NCI-H1092 (cell line): Measurements from ENCODE around the gene TMEM131L.
"Not testable (repeated sequence)": the region's sequence is repeated elsewhere in the genome, so short reads cannot be mapped to it uniquely, and the experiment has no call there.

Source experiments
- DNase-seq: peaks from one replicate; lab custom pipeline; 2025; lab: John Stamatoyannopoulos, UW

The TMEM131L gene

GRCh38 chr4:153499005-153499404 lies 32.8 kb downstream of the TMEM131L start:
- no peak for DNase-seq

- no peak for DNase-seq
Observed at GRCh38 chr4:153501578-153501977, 35.4 kb downstream of the TMEM131L start.

- no peak for DNase-seq
Observed at GRCh38 chr4:153502584-153502983, 36.4 kb downstream of the TMEM131L start.

GRCh38 chr4:153506341-153507309 lies 40.5 kb downstream of the TMEM131L start:
- no peak for DNase-seq

- no peak for DNase-seq
Observed at GRCh38 chr4:153507310-153508073, 41.3 kb downstream of the TMEM131L start.

GRCh38 chr4:153509212-153509611 lies 43.1 kb downstream of the TMEM131L start:
- DNase-seq = not testable (repeated sequence)

GRCh38 chr4:153509724-153510123 lies 43.6 kb downstream of the TMEM131L start:
- DNase-seq = no peak

- no peak for DNase-seq
Observed at GRCh38 chr4:153510252-153511001, 44.3 kb downstream of the TMEM131L start.

GRCh38 chr4:153511104-153511503 lies 44.9 kb downstream of the TMEM131L start:
- no peak for DNase-seq

- DNase-seq = no peak
Observed at GRCh38 chr4:153512162-153512852, 46.1 kb downstream of the TMEM131L start.

GRCh38 chr4:153512952-153513500 lies 46.9 kb downstream of the TMEM131L start:
- no peak for DNase-seq

- DNase-seq = no peak
Observed at GRCh38 chr4:153513596-153513995, 47.4 kb downstream of the TMEM131L start.

- no peak for DNase-seq
Observed at GRCh38 chr4:153514001-153514526, 47.9 kb downstream of the TMEM131L start.

- no peak for DNase-seq
Observed at GRCh38 chr4:153514688-153515426, 48.7 kb downstream of the TMEM131L start.

- no peak for DNase-seq
Observed at GRCh38 chr4:153517159-153517558, 51.0 kb downstream of the TMEM131L start.

GRCh38 chr4:153518001-153518400 lies 51.8 kb downstream of the TMEM131L start:
- DNase-seq = no peak

GRCh38 chr4:153518637-153519389 lies 52.7 kb downstream of the TMEM131L start:
- DNase-seq = no peak

GRCh38 chr4:153519687-153520086 lies 53.5 kb downstream of the TMEM131L start:
- DNase-seq = no peak

- no peak for DNase-seq
Observed at GRCh38 chr4:153520227-153520626, 54.1 kb downstream of the TMEM131L start.
